Stomach (tissue), 9 donors: ENCODE measurements around the gene VPS8. TPM values are rescaled to one million over a fixed set of nuclear protein-coding genes. Genes with fewer than 3 reads are reported as not detected.

Source experiments
- DNase-seq, 2 donors: peaks; one replicate each; pipeline versions ENCODE4 v3.0.0 to v3.0.0-alpha.2; 2013 to 2019
- H3K27ac ChIP-seq, 5 donors: fragments of 200-600 bp in 4 of 5; sonication (generic) in 4 of 5; one replicate each; pipeline ENCODE4 v1.5.1; 2013 to 2019; ENCODE audit warnings: mild to moderate bottlenecking in 1 of 5, moderate library complexity in 1 of 5
- H3K27me3 ChIP-seq, 3 donors: fragments of 200-600 bp; sonication (generic); one replicate each; pipeline ENCODE4 v1.5.1; 2017 to 2019; ENCODE audit warnings: mixed run types in 1 of 3
- H3K36me3 ChIP-seq, 4 donors: fragments of 200-600 bp; sonication (generic); 1 replicate in 3 of 4; 2 replicates in 1 of 4; pipeline ENCODE4 v1.5.1; 2016 to 2019
- H3K4me1 ChIP-seq, 4 donors: fragments of 200-600 bp; sonication (generic); one replicate each; pipeline ENCODE4 v1.5.1; 2016 to 2019
- H3K4me3 ChIP-seq, 4 donors: fragments of 200-600 bp; sonication (generic) in 3 of 4; one replicate each; pipeline ENCODE4 v1.5.1; 2016 to 2019; ENCODE audit warnings: mild to moderate bottlenecking in 1 of 4
- H3K9me3 ChIP-seq, 4 donors: fragments of 200-600 bp; sonication (generic); one replicate each; pipeline ENCODE4 v1.5.1; 2016 to 2019
- EP300 ChIP-seq: sonication (generic); formaldehyde crosslinking; IDR thresholded peaks from one replicate; pipeline ENCODE4 v1.6.1; 2017; ENCODE audit warnings: antibody characterized with exemption
- POLR2A ChIP-seq, 4 donors: fragments of 450-650 bp; IDR thresholded peaks; one replicate each; pipeline ENCODE4 v1.6.1; 2016; ENCODE audit warnings: antibody characterized with exemption in 4 of 4, control low read depth in 2 of 4, mild to moderate bottlenecking in 1 of 4, moderate library complexity in 1 of 4
- POLR2AphosphoS5 ChIP-seq, 3 donors: sonication (generic); formaldehyde crosslinking; IDR thresholded peaks; one replicate each; pipeline ENCODE4 v1.6.1; 2016; ENCODE audit warnings: antibody characterized with exemption in 3 of 3
- WGBS, 5 donors: extraction: QIAGEN DNeasy Blood & Tissue Kit in 3 of 5; methylation state at CpG; one replicate each; pipeline versions ENCODE4 v1.1.5 to v1.1.7; 2013 to 2018; 5-methylcytosine and 5-hydroxymethylcytosine counted together
- intact Hi-C: fragments of 100-400 bp; cut with DNase I; formaldehyde crosslinking; loops from one replicate; pipeline ENCODE4 v1.15.1; 2023; ENCODE audit warnings: low total_unique reads
- polyA plus RNA-seq, 3 donors: library from polyadenylated mRNA; stranded (reverse); fragments of 200-250 nt; gene quantifications; one replicate each; pipeline ENCODE4 v1.2.3, GENCODE V29; 2013
- total RNA-seq, 5 donors: library from RNA; depleted of rRNA; stranded (reverse); fragments of >200 nt; gene quantifications; one replicate each; pipeline versions ENCODE4 v1.1.0 to v1.2.3, GENCODE V29; 2014 to 2016
- TF ChIP-seq, protein P1 (sequence below), 7 experiments: fragments of 450-650 bp in 4 of 7; fragments of 200-600 bp in 3 of 7; sonication (generic) in 3 of 7; IDR thresholded peaks; one replicate each; pipeline ENCODE4 v1.5.1; 2016 to 2019; ENCODE audit warnings: antibody characterized with exemption in 7 of 7, control low read depth in 2 of 7, mild to moderate bottlenecking in 1 of 7
- donor health status: healthy with polysubstance abuse.
- donor health status: Bipolar disorder and iron deficiency.
- donor health status: healthy.

VPS8 gene
- total and polyA plus RNA-seq, 8 donors: 7.5 to 126 (median 37.5) TPM

DNA sequence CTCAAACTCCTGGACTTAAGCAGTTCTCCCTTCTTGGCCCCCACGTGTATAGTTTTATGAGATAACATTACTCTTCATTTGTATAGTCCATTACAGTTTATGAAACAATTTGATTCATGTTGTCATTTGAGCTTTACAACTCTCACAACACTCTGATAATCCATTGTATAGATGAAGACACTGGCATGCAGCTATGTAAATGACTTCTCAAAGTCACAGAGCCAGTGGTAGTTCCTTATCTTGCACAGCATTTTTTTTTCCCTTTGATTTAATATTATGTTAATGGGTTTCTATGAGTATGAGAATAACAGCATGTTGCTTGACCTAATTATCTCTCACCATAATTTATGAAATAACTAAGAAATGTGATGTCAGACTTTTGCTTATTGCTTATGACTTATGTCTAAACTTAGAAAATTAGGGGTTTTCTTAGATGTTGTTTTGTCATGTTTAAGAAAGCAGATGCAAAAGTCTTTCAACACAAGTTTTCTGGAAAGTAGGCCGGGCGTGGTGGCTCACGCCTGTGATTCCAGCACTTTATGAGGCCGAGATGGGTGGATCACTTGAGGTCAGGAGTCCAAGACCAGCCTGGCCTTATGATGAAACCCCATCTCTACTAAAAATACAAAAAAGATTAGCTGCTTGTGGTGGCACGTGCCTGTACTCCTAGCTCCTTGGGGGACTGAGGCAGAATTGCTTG lies 13.3 kb downstream of the VPS8 start:
- H3K36me3 ChIP-seq: peaks cover 0 to 42% (median 38%) of the 10 kb centered on the region in 4 donors
- H3K27ac ChIP-seq: no peak overlapping the region
- peaks cover 0 to 32% (median 10%) of the 10 kb centered on the region in 4 donors for H3K4me1 ChIP-seq
- no peak overlapping the region for H3K4me3 ChIP-seq
- TF ChIP-seq, protein P1, sequence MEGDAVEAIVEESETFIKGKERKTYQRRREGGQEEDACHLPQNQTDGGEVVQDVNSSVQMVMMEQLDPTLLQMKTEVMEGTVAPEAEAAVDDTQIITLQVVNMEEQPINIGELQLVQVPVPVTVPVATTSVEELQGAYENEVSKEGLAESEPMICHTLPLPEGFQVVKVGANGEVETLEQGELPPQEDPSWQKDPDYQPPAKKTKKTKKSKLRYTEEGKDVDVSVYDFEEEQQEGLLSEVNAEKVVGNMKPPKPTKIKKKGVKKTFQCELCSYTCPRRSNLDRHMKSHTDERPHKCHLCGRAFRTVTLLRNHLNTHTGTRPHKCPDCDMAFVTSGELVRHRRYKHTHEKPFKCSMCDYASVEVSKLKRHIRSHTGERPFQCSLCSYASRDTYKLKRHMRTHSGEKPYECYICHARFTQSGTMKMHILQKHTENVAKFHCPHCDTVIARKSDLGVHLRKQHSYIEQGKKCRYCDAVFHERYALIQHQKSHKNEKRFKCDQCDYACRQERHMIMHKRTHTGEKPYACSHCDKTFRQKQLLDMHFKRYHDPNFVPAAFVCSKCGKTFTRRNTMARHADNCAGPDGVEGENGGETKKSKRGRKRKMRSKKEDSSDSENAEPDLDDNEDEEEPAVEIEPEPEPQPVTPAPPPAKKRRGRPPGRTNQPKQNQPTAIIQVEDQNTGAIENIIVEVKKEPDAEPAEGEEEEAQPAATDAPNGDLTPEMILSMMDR (IDR thresholded peaks at IDR 0.05): no peak
- TF ChIP-seq POLR2AphosphoS5 (IDR thresholded peaks at IDR 0.05): no peak
- TF ChIP-seq EP300: no peak
- TF ChIP-seq POLR2A (IDR thresholded peaks at IDR 0.05): no peak
- no peaks in the 10 kb centered on the region for H3K27me3 ChIP-seq
- no peak for DNase-seq
- intact Hi-C loops: no loop called here
- 86 to 97% (median 94%) methylated on average over 6 of the region's 6 CpGs for WGBS, 5 donors
- no peaks in the 10 kb centered on the region for H3K9me3 ChIP-seq

DNA sequence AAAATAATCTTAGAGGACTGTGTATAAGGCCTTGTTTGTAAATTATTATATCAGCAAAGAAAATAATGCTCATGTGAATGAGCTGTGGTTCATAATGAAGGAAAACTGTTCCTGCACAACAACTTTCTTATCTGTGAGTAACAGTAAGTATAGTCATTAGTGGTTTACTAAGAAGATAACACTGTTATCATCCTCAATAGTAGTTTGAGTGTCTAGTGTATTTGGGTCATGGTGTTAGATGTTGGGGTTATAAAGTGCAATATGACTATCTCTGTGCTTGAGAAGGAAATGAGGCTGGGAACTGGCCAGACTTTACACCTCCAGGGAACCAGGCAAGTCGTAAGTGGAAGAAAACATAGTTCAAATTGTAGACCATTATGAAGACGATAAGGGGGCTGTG lies 15.6 kb downstream of the VPS8 start:
- Histone ChIP-seq H3K27me3 (no peaks in the 10 kb centered on the region), H3K4me3 (no peak overlapping the region), H3K4me1 (peaks cover 0 to 15% (median 4%) of the 10 kb centered on the region in 4 donors), H3K36me3 (peaks cover 0 to 62% (median 58%) of the 10 kb centered on the region in 4 donors), H3K9me3 (no peaks in the 10 kb centered on the region), H3K27ac (no peak overlapping the region)
- no peak for TF ChIP-seq POLR2AphosphoS5 (IDR thresholded peaks at IDR 0.05)
- intact Hi-C loops: no loop called here
- 84 to 91% (median 86%) methylated on average over 2 of the region's 2 CpGs for WGBS, 5 donors
- DNase-seq: no peak

DNA sequence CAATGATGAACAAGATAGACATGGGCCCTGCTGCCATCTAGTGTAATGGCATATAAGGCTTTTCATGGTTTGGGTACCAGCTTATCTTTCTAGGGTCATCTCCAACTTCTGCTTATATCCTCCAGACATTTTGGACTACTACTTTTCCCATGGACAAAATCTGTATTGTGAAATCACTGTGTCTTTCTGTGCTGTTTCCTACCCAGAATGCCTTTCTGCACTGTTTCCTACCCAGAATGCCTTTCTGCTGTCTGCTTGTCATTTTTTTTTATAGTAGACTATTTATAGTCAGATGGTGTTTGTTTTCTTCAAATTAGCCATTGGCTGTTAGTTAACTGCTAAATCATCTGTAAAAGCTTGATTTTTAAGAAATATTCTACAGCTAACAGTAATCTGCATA lies 20.1 kb downstream of the VPS8 start:
- no peak for DNase-seq
- Histone ChIP-seq H3K9me3 (no peaks in the 10 kb centered on the region), H3K27me3 (no peaks in the 10 kb centered on the region), H3K27ac (no peak overlapping the region), H3K4me3 (no peak overlapping the region), H3K36me3 (peaks cover 3 to 91% (median 85%) of the 10 kb centered on the region in 4 donors), H3K4me1 (no peaks in the 10 kb centered on the region)
- TF ChIP-seq EP300 (no peak), POLR2AphosphoS5 (IDR thresholded peaks at IDR 0.05) (no peak), POLR2A (IDR thresholded peaks at IDR 0.05) (no peak)
- TF ChIP-seq, protein P1 (IDR thresholded peaks at IDR 0.05): no peak
- intact Hi-C loops: no loop called here

DNA sequence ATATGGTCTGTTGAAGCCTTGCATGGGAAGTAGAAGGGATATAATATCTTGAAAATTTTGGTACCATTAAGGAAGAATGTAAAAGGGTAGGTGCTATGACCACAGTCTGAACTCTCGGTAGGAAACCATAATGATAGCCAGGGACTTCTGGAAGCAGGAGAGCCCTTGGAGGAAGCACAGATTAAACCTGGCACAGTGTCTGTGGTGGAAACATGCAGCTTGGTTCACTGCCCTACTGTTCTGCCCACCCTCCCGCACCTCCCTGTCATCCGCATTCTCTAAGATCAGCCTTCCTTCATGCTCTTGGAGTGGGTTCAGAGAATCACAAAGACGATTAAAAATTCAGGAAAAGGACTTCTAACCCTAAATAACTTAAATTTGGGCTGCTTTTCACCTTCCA lies 20.9 kb downstream of the VPS8 start:
- TF ChIP-seq EP300 (no peak), POLR2A (IDR thresholded peaks at IDR 0.05) (no peak), POLR2AphosphoS5 (IDR thresholded peaks at IDR 0.05) (no peak)
- TF ChIP-seq, protein P1 (IDR thresholded peaks at IDR 0.05): no peak
- no peak for DNase-seq
- 93 to 96% (median 94%) methylated on average over 4 of the region's 4 CpGs for whole genome bisulfite sequencing, 5 donors
- Histone ChIP-seq H3K27ac (no peak overlapping the region), H3K27me3 (no peaks in the 10 kb centered on the region), H3K4me1 (no peaks in the 10 kb centered on the region), H3K9me3 (no peaks in the 10 kb centered on the region), H3K4me3 (no peak overlapping the region), H3K36me3 (peaks cover 3 to 90% (median 84%) of the 10 kb centered on the region in 4 donors)
- intact Hi-C loops: no loop called here
